HG03066 (cell line): ENCODE data around the gene PPFIA3.

Source experiments
- ATAC-seq: cut with Tn5 transposase; IDR thresholded peaks from one replicate; pipeline ENCODE4 v1.9.1; 2021; ENCODE audit warnings: low read depth; ENCODE audit not compliant: unreplicated experiment

Gene PPFIA3

DNA sequence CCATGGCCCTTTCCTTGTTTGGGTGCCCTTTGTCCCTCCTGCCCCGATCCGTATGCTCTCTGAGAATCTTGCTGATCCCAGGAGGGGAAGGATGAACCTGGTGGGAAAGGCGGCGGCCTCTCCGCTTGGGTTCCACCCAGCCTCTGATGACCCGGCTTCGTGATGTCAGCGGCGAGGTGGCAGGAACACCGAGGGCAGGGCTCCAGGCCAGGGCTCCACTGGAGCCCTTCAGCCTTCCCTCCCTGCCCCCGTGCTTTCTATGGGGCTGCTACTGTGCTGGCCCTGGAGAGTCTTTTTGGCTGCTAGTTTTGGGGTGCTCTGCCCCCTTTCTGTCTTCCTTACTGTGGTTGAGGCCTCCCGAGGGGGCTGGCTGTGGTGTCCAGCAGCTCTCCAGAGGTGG lies 17.0 kb upstream of the PPFIA3 start:
- no peak for ATAC-seq

- ATAC-seq = no peak
Measured at GRCh38 chr19:49103331-49104085, 15.8 kb upstream of the PPFIA3 start.

GRCh38 chr19:49104229-49104864 lies 15.0 kb upstream of the PPFIA3 start:
- ATAC-seq = no peak

DNA sequence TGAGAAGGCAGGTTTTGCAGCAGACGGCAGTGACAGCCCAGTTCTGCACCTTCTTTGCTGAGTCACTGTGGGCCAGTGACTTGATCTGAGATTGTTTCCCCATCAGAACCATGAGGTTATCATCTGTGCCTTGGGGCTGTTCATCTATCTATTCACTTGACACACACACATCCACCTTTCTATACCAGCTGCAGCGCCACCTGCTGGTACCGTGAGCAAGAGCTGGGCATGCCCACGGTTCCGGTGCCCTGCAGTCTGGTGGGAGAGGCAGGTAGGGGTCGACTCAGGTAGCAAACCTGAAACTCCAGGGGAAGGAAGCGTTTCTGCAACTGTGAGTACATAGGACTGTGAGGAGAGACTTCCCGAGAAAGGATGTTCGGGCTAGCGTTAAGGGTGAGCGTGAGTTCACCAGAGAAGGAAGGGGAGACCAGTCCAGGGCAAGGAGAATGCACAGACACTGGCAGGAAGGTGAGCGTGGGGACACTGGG lies 12.7 kb upstream of the PPFIA3 start:
- ATAC-seq = no peak

DNA sequence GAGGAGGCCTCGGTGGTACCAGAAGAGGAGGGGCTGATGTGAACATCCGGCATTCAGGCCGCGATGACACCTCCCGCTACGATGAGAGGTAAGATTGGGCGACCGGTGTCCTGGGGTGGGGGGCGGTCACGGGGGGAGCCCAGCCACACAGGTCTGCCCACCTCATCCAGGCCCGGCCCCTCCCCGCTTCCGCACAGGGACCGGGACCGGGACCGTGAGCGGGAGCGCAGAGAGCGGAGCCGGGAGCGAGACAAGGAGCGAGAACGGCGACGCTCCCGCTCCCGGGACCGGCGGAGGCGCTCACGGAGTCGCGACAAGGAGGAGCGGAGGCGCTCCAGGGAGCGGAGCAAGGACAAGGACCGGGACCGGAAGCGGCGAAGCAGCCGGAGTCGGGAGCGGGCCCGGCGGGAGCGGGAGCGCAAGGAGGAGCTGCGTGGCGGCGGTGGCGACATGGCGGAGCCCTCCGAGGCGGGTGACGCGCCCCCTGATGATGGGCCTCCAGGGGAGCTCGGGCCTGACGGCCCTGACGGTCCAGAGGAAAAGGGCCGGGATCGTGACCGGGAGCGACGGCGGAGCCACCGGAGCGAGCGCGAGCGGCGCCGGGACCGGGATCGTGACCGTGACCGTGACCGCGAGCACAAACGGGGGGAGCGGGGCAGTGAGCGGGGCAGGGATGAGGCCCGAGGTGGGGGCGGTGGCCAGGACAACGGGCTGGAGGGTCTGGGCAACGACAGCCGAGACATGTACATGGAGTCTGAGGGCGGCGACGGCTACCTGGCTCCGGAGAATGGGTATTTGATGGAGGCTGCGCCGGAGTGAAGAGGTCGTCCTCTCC lies 11.5 kb upstream of the PPFIA3 start:
- no peak for ATAC-seq

- no peak for ATAC-seq
Measured at GRCh38 chr19:49109051-49109450, 10.3 kb upstream of the PPFIA3 start.

GRCh38 chr19:49109569-49110233 lies 9.6 kb upstream of the PPFIA3 start:
- ATAC-seq = no peak

GRCh38 chr19:49110567-49110966 lies 8.8 kb upstream of the PPFIA3 start:
- no peak for ATAC-seq

GRCh38 chr19:49111218-49111998 lies 7.9 kb upstream of the PPFIA3 start:
- ATAC-seq = no peak

DNA sequence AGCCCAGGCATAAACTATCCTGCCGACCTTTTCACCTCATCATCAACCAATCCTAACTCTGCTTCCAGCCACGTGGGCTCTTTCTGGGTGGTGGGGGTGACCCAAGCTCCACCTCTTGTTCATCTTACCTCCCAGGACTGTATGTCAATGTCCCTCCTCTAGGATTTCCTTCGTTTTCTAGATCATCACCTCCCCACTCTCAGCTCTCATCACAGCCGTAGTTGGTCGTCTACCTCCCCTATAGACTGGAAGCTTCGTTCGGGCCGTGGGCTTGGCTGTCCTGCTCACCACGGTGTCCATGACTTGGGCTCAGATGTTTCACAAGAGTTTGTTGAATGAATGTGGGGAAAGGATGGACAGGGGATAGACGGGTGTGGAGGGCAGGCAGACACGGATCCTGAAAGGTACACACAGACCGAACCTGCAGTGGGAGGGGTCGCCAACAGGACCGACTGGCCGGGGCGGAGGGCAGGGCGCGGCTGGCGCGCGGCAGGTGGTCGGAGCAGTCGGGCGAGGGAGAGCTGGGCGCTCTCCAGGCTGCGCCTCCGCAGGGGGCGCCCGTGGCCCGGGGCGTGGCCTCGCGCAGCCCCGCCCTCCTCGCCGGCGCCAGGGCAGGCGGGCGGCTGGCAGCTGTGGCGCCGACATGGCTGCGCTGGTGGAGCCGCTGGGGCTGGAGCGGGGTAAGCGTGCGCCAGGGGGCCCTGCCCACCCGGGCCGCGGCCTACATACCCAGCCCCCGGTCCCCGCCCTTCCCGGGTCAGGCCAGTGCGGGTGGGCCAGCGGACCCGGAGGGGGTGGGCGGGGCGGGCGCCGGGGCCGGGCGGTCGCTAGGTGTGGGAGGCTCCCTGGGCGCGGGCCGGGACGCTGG lies 5.3 kb upstream of the PPFIA3 start, which contains the start of gene LIN7B:
LIN7B (plus strand) TSS at position 609 of the 868 bp plus-strand sequence; CDS start at position 644, 35 bp downstream.
- no peak for ATAC-seq

DNA sequence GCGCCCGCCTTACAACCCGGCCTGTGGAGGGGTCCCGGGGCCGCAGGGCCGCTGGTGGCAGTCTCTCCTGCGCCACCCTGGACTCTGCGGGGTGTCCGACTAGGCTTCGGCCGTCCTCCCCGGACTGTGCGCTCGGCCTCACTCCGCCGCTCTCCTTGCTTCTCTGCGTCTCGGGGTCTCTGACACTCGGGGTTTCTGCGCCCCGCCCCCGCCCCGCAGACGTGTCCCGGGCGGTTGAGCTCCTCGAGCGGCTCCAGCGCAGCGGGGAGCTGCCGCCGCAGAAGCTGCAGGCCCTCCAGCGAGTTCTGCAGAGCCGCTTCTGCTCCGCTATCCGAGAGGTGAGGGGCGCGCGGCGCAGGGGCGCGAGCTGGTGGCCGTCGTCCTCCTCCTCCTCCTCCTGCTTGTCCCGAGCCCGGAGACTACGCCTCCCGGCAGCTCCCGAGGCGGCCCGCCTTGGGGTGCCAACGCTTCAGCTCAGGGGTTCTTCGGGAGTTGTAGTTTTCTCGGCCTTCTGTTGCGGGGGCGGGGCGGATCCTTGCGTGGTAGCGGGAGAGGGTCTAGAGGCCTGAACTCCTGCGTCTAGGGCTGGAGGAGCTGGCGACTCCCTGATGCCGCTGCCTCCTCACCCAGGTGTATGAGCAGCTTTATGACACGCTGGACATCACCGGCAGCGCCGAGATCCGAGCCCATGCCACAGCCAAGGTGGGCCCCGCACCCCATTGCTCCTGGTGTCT lies 4.5 kb upstream of the PPFIA3 start:
- no peak for ATAC-seq

DNA sequence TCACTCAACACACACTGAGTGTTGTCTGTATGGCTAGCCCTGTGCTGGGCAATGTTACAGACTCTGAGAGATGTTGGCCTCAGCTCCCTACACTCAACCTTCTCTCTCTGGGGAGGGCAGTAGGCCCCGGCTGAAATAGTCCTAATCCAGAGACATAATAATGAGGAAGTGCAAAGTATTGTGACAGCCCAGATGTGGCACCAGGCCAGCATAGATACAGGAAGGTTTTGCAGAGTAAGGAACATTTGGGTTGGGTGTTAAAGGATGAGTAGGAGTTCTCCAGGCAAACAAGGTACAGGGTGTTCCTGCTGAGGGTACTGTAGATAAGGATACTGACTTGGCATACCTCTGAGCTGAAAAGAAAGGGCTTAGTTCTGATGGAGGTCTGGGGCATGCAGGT lies 2.8 kb upstream of the PPFIA3 start:
- no peak for ATAC-seq

DNA sequence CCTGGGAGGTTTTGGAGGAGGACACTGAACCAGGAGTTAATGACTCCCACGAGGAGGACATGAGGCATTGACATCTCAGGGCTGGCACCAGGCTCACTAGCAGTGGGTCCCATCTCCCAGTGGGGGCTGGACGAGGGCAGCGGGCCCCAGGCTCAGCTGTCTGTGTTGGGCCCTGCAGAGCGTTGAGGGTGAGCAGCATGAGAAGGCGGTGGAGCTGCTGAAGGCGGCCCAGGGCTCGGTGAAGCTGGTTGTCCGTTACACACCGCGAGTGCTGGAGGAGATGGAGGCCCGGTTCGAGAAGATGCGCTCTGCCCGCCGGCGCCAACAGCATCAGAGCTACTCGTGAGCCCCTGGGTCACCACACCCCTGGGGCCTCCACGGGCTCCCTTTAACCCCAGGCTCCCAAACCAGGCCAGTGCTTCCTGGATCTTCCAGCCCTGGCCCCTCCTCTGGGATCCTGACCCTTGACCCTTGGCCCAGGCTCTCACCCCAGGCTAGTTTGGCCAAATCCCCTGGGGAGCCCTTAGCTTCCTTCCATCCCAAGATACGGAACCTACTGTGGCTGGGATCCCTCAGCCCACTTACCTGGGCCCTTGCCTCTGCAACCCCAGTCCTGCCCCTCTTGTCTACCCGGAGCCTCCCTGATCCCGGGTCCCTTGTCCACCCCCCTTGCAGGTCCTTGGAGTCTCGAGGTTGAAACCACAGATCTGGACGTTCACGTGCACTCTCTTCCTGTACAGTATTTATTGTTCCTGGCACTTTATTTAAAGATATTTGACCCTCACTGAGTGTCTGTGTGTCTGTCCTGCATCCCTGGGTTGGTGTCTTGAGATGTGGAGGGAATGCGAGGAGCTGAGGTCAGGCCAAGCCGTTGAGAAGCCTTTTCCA lies 1.4 kb upstream of the PPFIA3 start:
- ATAC-seq = no peak

- peak; percentile 67 for ATAC-seq
Measured at GRCh38 chr19:49118565-49119410, 556 bp upstream of the PPFIA3 start, which contains the start of gene C19orf73. Gene C19orf73, minus strand, starts transcription at chr19:49119143. Its CDS starts 121 bp downstream, at chr19:49119022.

- ATAC-seq = no peak
Measured at GRCh38 chr19:49120325-49120683, 960 bp downstream of the PPFIA3 start.

- no peak for ATAC-seq
Measured at GRCh38 chr19:49120868-49121267, 1.5 kb downstream of the PPFIA3 start.
